SHP77 (cell line): ENCODE measurements around the gene PLBD1.

Experiments used
- DNase-seq, 2 experiments: peaks; one replicate each; lab custom pipeline; 2025; lab: John Stamatoyannopoulos, UW

PLBD1 gene

GRCh38 chr12:14564336-14564959 lies 3.2 kb downstream of the PLBD1 start:
- no peak for DNase-seq

- DNase-seq, result no peak
Observed at GRCh38 chr12:14563046-14563445, 4.6 kb downstream of the PLBD1 start.

GRCh38 chr12:14562279-14562678 lies 5.4 kb downstream of the PLBD1 start:
- DNase-seq, result no peak

- DNase-seq, result no peak
Observed at GRCh38 chr12:14561677-14562238, 5.9 kb downstream of the PLBD1 start.

GRCh38 chr12:14560904-14561574 lies 6.6 kb downstream of the PLBD1 start:
- no peak for DNase-seq

- DNase-seq, result no peak
Observed at GRCh38 chr12:14558473-14558959, 9.2 kb downstream of the PLBD1 start.

- DNase-seq, result no peak
Observed at GRCh38 chr12:14557966-14558365, 9.7 kb downstream of the PLBD1 start.

- DNase-seq, result peak; percentile 4 to 60
Observed at GRCh38 chr12:14554281-14555007, 13.2 kb downstream of the PLBD1 start.

- no peak for DNase-seq
Observed at GRCh38 chr12:14548609-14549008, 19.1 kb downstream of the PLBD1 start.

- no peak for DNase-seq
Observed at GRCh38 chr12:14547571-14547970, 20.1 kb downstream of the PLBD1 start.

- peak; percentile 5 to 26 for DNase-seq
Observed at GRCh38 chr12:14545144-14546124, 22.2 kb downstream of the PLBD1 start.

- DNase-seq, result no peak
Observed at GRCh38 chr12:14540801-14541462, 26.8 kb downstream of the PLBD1 start.

- no peak for DNase-seq
Observed at GRCh38 chr12:14537088-14537487, 30.6 kb downstream of the PLBD1 start.

GRCh38 chr12:14532152-14532551 lies 35.5 kb downstream of the PLBD1 start:
- no peak for DNase-seq

GRCh38 chr12:14525964-14526363 lies 41.7 kb downstream of the PLBD1 start:
- DNase-seq, result no peak

- DNase-seq, result no peak
Observed at GRCh38 chr12:14521822-14522221, 45.9 kb downstream of the PLBD1 start.

GRCh38 chr12:14514946-14515345 lies 52.7 kb downstream of the PLBD1 start:
- DNase-seq, result no peak

- peak; percentile 16 to 47 for DNase-seq
Observed at GRCh38 chr12:14514154-14514842, 53.4 kb downstream of the PLBD1 start.

GRCh38 chr12:14510574-14510973 lies 57.1 kb downstream of the PLBD1 start:
- DNase-seq, result no peak
